ENCODE data around the gene WASHC2A.
A peak's percentile ranks its signal among the peaks of the same experiment; 100 is the strongest.
"Not testable (repeated sequence)": the region's sequence is repeated elsewhere in the genome, so short reads cannot be mapped to it uniquely, and the experiment has no call there.

The WASHC2A gene, protein sequence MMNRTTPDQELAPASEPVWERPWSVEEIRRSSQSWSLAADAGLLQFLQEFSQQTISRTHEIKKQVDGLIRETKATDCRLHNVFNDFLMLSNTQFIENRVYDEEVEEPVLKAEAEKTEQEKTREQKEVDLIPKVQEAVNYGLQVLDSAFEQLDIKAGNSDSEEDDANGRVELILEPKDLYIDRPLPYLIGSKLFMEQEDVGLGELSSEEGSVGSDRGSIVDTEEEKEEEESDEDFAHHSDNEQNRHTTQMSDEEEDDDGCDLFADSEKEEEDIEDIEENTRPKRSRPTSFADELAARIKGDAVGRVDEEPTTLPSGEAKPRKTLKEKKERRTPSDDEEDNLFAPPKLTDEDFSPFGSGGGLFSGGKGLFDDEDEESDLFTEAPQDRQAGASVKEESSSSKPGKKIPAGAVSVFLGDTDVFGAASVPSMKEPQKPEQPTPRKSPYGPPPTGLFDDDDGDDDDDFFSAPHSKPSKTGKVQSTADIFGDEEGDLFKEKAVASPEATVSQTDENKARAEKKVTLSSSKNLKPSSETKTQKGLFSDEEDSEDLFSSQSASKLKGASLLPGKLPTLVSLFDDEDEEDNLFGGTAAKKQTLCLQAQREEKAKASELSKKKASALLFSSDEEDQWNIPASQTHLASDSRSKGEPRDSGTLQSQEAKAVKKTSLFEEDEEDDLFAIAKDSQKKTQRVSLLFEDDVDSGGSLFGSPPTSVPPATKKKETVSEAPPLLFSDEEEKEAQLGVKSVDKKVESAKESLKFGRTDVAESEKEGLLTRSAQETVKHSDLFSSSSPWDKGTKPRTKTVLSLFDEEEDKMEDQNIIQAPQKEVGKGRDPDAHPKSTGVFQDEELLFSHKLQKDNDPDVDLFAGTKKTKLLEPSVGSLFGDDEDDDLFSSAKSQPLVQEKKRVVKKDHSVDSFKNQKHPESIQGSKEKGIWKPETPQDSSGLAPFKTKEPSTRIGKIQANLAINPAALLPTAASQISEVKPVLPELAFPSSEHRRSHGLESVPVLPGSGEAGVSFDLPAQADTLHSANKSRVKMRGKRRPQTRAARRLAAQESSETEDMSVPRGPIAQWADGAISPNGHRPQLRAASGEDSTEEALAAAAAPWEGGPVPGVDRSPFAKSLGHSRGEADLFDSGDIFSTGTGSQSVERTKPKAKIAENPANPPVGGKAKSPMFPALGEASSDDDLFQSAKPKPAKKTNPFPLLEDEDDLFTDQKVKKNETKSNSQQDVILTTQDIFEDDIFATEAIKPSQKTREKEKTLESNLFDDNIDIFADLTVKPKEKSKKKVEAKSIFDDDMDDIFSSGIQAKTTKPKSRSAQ (N-terminal part only)

DNA sequence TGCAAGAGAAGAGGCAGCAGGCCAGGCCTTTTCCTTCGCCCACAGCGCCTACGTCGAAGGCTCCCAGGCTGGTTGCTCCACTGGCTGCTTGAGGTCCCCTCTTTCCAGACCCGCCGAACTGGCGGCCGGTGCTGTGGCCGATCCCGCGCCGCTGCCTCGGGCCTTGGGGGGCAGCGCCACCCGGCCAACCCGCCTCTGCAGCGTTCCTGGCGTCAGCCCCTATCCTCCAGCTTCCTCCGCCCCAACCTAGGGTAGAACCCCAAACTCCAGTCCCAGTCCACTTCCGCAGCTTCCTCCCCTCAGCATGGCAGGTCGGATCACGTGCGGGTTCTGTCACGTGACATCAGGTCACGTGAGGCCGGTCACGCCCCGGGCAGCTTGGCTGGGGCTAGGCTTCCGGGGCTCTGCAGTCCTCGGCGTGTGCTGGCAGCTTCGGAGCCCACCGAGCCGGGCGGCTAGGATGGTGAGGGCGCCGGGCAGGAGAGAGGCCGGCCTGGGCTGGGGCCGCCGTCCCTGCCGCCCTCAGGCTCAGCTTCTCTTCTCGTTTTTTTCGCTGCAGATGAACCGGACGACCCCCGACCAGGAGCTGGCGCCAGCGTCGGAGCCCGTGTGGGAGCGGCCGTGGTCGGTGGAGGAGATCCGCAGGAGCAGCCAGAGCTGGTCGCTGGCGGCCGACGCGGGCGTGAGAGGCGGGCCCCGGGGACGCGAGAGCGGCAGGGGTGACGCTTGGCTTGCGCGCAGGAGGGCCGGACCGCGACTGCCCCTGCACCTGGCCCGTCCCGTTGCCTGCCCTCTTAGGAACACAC, at the start of gene WASHC2A:
Gene WASHC2A (plus strand): TSS at position 409 of the 806 bp plus-strand sequence. CDS start 52 bp downstream, at position 461.
- peak; percentile 83 for DNase-seq

DNA sequence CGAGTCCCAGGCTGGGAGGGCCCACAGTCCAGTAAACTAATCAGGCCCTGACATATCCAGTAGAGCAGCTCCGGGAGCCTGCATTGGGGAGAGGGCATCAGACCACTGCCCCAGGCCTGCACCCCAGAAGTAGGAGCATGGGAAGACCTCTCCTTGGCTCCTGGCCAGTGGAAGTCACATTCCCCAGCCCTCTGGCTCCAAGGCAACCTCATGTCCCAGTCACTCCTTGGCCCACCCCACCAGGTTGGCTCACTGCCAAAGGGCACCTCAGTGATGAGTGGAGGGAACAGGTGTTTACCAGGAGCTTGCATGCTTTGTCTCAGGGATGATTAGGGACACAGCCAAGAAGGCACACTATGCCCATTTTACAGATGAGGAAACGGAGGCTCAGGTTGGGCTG, 48.5 kb upstream of the WASHC2A start:
- DNase-seq, result not testable (repeated sequence)

DNA sequence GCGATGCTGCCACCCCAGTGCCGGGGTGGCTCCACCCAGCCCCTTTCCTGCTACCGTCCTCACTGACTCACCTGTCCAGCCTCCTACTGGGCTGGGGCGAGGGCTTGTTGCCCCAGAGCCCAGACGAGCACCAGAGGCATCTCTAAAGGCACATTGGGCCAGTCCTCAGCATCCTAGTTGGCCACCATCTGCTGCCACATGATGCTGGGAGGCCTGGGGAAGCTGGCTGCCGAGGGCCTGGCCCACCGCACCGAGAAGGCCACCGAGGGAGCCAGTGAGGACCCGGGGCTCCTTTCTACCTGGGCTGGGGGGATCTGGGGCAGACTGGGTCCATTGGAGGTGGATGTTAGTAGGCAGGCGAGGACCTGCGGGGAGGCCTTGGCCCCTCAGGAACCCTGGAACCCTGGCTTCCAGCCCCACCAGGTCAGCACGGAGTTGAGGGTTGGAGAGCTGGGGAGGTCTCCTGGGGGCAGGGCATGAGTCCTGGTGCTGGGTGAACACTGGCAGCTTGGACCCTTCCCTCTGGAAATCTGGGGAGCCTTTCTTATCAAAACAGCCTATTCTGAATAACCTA, 47.2 kb upstream of the WASHC2A start:
- DNase-seq, result not testable (repeated sequence)

DNA sequence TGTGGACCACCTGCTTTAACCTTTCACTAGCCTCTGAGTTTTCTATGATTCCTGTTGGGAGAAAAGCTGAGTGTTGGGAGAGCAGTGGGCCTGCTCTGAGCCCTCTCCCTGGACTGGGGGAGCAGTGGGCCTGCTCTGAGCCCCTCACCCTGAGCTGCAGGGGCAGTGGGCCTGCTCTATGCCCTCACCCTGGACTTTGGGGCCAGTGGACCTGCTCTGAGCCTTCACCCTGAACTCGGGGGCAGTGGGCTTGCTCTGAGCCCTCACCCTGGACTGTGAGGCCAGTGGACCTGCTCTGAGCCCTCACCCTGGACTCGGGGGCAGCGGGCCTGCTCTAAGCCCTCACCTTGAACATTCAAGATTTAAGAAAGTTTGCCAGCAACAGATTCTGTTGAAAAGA, 46.1 kb upstream of the WASHC2A start:
- DNase-seq, result no peak

DNA sequence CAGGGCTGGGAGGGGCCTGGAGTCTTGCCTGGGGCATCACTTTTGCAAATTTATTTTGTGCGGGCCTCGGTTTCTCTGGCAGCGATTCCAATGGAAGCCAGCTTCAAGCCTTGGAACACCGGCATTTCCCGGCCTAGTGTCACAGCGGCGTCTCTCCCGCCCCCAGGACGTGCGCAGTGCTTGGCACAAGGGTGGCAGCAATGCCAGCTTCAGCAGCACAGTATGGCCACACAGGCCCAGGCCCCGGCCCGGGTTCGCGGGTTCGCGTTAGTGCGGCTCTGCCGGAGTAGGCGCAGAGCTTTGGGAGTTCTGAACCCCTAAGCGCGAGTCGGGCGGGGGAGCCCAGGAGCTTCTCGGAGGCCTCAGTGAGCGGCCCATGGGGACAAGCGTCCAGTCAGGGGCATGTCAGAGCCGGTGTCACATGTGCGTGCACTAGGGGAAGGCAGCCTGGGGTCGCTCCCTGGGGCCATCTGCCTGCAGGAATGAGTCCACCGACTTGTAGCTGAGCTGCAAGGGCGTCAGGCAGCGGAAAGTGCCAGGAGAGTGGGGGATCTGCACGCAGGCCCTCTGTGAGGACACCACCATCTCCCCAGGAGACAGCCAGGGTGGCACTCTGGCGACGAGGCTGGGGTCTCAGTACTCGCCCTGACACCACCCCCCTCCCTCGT, 42.9 kb upstream of the WASHC2A start:
- DNase-seq, result not testable (repeated sequence)

DNA sequence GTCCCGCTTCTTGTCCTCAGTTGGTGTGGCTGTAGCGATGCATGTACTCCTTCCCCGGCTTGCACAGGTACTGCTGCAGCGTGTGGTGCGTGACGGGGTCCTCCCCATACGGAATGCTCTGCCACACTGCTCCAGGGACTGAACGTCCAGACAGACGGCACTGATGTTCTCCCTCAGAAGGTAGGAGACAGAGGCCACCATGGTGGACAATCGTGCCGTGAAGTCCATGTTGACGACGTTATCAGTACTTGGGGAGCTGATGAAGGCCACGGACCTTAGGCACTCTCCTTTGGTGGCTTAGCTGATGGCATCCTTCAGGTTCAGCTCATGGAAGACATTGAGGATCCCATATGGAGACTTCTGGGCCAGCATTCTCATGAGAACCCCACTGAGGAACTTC, 42.1 kb upstream of the WASHC2A start:
- DNase-seq, result no peak

DNA sequence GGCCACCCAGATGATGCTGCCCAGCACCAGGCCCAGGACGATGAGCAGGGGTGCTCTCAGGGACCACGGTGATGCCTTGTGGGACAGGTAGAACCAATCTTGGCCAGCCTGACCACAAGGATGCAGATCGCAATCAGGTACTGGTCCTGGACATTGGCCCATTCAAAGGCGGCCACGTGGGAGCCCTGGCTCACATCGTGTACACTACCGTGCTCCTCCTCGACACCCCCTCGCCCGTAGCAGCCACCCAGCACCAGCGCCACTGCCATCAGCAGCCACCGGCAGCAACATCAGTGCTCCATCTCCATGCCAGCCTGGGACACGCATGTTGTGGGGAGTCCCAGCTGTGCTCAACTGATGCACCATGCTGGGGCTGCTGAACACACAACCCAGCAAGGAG, 40.6 kb upstream of the WASHC2A start:
- no peak for DNase-seq

DNA sequence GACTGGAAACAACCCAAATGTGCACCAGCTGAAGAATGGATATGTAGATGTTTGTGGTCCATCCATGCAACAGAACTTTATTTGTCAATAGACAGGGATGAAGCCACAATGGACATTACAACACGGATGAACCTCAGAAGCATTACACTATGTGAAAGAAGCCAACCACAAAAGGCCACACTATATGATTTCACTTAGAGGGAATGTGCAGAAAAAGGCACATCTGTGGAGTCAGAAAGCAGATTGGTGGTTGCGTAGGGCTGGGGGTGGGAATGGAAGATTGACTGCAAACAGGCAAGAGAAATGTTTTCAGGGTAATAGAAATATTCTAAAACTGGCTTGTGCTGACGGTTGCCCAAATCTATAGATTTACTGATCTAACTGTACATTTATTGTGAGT, 34.3 kb upstream of the WASHC2A start:
- no peak for DNase-seq

DNA sequence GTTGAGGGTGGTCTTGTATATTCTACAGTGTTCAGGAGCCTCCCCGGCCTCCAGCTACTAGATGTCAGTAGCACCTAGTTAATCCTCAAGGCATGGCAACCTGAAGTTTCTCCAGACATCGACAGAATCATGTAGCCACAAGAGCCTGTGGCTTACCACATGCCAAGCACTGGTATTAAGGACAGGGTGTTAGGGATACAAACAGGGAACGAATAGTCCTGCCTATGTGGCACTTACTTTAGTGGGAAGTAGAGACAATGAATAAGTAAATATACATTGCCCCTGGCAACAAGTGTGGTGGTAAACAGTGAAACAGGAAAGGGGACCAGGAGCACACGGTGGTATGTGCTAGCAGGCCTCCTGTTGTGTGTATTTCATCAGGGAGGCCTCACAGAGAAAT, 32.4 kb upstream of the WASHC2A start:
- not testable (repeated sequence) for DNase-seq

DNA sequence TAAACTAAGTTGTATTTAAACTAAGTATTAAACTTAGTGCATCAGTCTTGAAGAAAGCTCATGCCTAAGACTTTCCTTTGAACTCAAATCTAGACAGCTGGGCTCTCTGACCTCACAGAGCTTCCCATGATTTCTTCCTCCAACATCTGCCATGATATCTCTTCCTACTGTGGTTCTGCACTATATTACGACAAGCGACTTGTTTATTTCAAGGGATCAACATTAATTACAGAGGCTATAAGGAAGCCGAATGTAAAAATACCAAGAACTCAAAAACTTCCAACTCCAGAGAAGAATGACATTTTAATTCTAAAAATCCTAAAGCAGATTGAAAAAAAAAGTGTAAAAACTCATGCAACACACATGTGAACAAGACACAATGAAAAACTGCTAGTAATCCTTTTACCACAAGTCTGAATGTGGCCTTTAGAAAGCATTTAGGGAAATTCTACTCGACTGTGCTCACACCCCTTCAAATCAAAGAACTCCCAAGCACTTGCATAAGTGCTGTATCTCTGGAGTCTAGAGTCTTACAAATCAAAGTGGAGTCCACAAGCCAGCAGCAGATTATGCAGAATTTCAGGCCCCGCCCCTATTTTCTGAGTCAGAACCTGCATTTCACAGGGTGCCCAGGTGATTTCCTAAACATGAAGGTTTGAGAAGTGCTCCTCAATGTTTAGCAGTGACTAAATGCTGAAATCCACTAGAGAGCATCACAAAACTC, 22.7 kb upstream of the WASHC2A start:
- no peak for DNase-seq

DNA sequence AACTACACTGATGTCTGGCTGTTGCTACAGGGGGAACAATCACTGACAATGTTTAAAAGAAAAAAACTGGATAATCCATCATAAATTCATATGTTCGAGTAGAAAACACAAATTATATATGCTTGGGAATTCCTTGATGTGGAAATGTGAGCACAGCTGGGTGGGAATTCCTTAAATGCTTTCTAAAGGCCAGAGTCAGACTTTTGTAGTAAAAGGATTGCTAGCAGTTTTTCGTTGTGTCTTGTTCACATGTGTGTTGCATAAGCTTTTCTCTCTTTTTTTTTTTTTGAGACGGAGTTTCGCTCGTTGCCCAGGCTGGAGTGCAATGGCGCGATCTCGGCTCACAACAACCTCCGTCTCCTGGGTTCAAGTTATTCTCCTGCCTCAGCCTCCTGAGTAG, 21.3 kb upstream of the WASHC2A start:
- DNase-seq, result not testable (repeated sequence)

DNA sequence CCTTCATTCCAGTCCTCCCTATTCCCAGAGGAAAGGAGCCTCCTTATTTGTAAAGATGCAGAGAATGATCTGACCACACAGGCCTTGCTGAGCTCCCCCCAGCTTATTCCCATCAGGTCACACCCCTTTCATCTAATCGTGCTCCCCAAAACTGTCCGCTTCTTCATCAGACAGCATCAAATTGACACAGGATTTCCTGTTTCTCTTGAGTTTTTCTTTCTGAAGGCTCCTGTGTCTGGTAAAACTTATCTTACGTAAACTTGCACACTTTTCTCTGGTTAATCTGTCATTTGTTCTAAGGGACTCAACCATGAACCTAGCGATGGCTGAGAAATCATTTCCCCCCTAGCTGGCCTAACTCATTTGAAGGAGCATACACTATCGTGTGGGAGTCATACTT, 20.2 kb upstream of the WASHC2A start:
- not testable (repeated sequence) for DNase-seq

DNA sequence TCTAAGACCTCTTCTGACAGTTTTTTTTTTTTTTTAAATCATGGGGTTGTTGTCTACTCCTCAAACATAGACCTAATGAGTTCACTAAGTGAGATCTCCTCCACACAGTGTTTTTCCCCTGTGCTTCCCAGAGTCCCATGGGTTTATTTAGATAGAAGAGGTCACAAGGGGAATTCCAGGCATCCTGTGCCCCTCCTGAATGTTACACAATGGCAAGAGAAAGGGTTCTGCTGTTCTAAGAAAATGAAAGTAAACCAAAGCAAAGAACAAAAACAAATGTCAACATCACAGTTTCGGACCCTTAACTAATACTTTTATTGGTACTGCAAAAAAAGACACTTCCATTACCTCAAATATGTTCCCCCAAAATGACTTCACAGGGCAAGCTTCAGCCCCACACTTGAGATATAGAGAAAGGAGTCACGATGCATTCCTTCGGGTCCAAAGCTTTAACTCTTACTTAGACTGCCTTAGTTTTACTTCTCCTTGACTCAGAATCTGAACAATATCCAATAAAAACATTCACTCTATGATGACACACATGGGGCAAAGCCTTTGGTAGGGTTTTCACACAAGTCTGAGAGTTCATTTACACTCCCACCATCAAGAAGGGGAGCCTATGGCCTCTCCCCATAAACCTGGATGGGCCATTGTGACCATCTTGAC, 15.6 kb upstream of the WASHC2A start:
- not testable (repeated sequence) for DNase-seq

DNA sequence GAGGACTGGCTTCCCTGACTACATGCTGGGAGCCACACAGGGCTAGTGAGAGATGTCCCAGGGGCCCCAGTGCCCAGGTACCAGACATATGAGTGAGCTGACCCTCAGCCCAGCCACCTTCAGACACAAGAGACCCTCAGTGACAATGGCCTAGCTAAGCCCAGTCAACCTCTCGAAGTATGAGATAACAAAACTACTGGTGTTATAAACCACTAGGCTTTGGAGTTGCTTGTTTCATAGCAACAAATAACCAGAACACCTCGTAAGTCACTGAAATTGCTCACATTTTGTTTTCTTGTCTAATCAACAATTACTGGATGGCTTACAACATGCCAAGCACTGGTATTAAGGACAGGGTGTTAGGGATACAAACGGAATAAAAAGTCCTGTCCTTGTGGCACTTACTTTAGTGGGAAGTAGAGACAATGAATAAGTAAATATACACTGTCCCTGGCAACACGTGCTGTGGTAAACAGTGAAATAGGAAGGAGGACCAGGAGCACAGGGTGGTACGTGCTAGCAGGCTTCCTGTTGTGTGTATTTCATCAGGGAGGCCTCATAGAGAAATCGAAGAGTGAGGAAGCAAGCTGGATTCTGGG, 14.9 kb upstream of the WASHC2A start:
- not testable (repeated sequence) for DNase-seq

DNA sequence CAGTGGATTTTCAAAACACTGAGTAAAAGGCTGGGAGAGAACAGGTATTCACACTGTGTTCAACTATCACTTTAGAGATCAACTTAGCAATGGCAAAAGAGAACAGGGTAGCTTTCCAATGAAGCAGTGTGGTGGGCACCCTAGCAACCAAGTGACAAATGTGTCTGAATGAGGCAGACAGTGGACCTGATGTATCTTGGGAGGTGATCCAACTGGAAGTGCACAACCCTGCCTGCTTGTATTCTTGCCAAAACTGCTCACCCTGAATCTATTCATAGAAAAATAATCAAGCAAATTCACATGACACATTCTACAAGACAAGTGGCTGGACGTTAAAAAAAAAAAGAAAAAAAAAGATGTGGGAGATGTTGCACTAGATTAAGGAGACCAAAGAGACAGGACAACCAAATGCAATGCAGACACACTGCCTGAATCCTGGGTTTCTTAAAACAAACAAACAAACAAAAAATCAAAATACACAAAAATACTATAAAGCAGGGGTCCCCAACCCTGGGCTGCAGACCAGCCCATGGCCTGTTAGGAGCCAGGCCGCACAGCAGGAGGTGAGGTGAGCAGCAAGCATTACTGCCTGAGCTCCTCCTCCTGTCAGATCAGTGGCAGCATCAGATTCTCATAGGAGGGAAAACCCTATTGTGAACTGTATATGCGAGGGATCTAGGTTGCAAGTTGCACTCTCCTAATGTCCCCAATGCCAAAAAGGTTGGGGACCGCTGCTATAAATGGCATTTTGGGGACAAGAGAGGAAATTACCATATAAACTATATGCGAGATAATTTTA, 12.1 kb upstream of the WASHC2A start:
- DNase-seq, result not testable (repeated sequence)

DNA sequence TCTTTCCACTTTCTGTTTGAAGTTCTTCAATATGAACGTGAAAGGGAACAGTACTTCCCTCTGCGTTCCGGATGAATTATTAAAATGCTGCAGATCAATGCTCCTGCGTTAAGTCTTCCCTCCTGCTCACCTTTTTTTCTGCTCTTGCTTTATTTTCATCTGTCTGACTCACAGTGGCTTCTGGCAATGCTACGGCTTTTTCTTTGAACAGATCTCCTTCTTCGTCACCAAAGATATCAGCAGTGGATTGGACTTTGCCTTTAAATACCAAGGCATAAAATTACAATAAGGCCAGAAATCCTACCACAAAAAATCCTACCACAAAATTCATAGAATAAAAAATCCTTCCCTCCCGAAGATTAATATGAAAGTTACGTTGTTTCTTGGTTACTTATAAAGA, 11.1 kb upstream of the WASHC2A start:
- DNase-seq, result not testable (repeated sequence)

DNA sequence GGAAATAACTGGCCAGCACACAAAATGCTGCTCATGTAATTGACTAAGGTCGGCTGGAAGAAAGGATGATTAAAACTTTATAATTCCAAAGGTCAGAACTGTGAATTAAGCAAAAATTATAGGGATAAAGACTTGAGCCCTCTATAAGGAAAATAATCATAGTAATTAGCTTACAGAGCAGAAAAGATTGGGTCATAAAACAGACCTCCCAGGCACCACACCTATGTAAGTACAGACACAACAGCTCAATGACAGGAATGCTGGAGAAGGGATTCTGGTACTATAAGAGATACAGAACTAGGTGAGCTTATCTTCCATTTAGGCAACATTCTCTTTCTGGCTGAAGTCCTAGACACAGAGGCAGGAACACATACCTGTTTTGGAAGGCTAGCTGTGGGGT, 9.0 kb upstream of the WASHC2A start:
- DNase-seq, result not testable (repeated sequence)

DNA sequence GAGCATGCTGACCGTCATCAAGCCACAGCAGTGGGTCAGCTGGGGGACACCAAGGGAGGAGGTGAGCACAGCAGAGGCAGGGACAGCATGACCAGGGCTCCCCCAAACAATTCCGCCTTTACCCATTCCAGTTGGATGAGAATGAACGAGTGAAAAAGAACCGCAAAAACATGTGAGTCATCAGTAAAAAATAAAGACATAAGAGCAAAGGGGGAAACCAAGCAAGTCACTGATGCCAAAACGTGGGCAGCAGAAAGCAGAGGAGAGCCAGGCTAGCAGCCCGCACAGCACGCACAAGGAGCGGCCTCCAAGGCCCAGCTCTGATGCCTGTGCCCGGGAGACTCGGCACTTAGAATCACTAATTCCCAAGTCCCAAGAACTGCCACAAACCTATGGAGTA, 7.8 kb upstream of the WASHC2A start:
- not testable (repeated sequence) for DNase-seq

All from KG1 (cell line).